ENCODE measurements around the gene DUSP2.

Gene DUSP2, protein sequence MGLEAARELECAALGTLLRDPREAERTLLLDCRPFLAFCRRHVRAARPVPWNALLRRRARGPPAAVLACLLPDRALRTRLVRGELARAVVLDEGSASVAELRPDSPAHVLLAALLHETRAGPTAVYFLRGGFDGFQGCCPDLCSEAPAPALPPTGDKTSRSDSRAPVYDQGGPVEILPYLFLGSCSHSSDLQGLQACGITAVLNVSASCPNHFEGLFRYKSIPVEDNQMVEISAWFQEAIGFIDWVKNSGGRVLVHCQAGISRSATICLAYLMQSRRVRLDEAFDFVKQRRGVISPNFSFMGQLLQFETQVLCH

DNA sequence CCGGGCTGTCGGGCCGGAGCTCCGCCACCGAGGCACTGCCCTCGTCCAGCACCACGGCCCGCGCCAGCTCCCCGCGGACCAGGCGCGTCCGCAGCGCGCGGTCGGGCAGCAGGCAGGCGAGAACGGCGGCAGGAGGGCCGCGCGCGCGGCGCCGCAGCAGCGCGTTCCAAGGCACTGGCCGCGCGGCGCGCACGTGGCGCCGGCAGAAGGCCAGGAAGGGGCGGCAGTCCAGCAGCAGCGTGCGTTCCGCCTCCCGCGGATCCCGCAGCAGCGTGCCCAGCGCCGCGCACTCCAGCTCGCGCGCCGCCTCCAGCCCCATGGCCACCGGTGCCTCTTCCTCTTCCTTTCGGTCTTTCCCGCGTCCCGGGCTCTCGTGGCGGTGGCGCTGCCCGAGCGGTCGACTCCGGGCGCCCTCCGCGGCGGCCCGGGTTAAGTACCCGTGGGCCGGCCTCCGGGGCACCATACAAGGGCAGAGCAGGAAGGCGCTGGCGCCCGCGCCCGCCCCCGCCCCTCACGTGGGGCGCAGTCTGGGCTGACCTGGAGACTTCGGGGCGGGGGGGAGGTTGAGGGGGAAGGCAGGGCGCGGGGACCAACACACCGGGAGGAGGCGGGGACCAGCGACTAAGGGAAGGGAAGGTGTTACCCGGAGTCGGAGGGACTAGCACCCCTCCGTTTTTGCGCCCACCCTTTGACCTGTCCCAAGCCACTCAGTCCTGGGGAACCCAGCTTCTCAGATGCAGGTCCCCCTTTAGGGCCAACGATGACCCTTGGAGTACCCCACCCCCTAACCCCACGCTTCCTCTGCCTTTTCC lies at the start of gene DUSP2:
Gene DUSP2, minus strand, starts transcription at position 405 of the 812 bp plus-strand sequence. Its CDS starts 86 bp downstream, at position 319.
- TF ChIP-seq, protein P1, sequence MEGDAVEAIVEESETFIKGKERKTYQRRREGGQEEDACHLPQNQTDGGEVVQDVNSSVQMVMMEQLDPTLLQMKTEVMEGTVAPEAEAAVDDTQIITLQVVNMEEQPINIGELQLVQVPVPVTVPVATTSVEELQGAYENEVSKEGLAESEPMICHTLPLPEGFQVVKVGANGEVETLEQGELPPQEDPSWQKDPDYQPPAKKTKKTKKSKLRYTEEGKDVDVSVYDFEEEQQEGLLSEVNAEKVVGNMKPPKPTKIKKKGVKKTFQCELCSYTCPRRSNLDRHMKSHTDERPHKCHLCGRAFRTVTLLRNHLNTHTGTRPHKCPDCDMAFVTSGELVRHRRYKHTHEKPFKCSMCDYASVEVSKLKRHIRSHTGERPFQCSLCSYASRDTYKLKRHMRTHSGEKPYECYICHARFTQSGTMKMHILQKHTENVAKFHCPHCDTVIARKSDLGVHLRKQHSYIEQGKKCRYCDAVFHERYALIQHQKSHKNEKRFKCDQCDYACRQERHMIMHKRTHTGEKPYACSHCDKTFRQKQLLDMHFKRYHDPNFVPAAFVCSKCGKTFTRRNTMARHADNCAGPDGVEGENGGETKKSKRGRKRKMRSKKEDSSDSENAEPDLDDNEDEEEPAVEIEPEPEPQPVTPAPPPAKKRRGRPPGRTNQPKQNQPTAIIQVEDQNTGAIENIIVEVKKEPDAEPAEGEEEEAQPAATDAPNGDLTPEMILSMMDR (IDR thresholded peaks at IDR 0.05; ENCODE audit: low read depth, low read length): no peak
- peak within 1 kb of the TSS; percentile 53 for H3K4me3 ChIP-seq (ENCODE audit: low read depth, low read length)

DNA sequence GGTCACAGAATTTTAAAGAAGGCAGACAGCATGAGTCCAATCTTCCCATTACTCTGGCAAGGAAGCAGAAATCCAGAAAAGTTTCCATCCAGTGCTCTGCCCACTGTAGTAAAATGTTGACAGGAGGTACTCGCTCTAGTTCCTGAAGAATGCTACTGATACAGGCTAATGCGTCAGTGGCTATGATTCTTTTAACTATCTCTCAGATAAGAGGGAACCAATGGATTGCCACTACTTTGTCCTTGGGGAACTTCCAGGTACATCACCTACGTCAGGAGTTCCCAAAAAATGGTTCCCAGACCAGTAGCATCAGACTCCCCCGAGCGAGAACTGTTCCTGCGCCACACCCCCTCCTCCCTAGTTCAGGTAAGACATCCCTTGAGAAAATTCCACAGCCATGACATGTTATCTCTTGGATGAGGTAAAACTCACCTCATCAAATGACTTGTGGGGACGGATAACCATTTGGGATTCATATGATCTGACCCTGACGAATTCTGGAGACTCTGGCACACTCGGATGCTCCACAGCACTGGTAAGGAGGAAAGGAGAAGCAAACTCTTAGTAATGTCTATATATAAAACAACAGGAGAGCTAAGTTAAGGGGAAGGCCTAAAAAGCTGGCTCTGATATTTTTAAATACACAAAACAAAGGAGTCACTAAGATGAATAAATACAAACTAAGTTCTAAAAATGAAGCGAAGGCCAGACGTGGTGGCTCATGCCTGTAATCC lies 46.9 kb upstream of the DUSP2 start:
- TF ChIP-seq, protein P1 (IDR thresholded peaks at IDR 0.05; ENCODE audit: low read depth, low read length): no peak

DNA sequence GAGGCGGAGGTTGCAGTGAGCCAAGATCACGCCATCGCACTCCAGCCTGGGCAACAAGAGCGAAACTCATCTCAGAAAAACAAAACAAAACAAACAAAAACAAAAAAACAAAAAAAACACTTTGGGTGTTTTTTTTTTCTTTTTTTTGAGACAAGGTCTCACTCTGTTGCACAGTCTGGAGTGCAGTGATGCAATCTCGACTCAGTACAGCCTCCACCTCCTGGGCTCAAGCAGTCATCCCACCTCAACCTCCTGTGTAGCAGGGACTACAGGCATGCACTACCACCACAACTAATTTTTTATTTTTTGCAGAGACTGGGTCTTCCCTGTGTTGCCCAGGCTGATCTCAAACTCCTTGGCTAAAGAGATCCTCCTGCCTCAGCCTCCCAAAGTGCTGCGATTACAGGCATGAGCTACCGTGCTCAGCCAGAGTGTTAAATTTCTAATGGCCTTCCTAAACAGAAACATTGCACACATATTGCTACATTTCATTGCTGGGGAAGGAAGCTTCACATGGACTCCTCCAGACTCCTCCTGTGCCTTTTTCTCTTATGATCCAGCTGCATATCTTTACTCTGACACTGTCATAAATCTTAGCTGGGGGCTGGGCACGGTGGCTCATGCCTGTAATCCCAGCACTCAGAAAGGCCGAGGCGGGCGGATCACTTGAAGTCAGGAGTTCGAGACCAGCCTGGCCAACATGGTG lies 43.7 kb upstream of the DUSP2 start:
- TF ChIP-seq, protein P1 (IDR thresholded peaks at IDR 0.05; ENCODE audit: low read depth, low read length): no peak
- H3K4me3 ChIP-seq (ENCODE audit: low read depth, low read length): no peak overlapping the region

More for the DNA sequence above, 46.9 kb upstream of the DUSP2 start:
- no peak overlapping the region for H3K4me3 ChIP-seq (ENCODE audit: low read depth, low read length)

- H3K4me3 ChIP-seq (ENCODE audit: low read depth, low read length): no peak overlapping the region
- TF ChIP-seq, protein P1 (IDR thresholded peaks at IDR 0.05; ENCODE audit: low read depth, low read length): no peak
Observed at GRCh38 chr2:96186562-96186961, 41.3 kb upstream of the DUSP2 start.

DNA sequence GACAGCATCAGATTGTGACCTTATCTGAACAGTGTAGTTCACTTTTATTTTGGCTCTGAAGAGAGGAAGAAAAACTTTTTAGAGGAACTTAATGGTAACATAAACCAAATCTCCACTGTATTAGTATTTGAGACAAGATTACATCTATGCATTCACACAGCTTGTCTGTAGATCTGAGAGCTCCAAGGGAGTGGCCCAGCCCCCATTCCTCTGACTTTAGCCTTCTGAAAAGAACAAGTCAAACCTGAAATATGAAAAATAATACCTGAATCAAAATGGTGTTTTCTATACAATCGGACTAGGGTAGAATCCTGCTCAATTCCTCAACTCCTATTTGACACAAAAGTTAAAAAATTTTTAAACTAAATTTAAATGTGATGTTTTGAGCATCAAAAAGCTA lies 40.3 kb upstream of the DUSP2 start:
- TF ChIP-seq, protein P1 (IDR thresholded peaks at IDR 0.05; ENCODE audit: low read depth, low read length): no peak
- H3K4me3 ChIP-seq (ENCODE audit: low read depth, low read length): no peak overlapping the region

GRCh38 chr2:96184989-96185388 lies 39.7 kb upstream of the DUSP2 start:
- TF ChIP-seq, protein P1 (IDR thresholded peaks at IDR 0.05; ENCODE audit: low read depth, low read length): no peak
- H3K4me3 ChIP-seq (ENCODE audit: low read depth, low read length): no peak overlapping the region
